ENCODE measurements around the gene TTC7B. TPM values are rescaled to one million over a fixed set of nuclear protein-coding genes. Genes with fewer than 3 reads are reported as not detected.

Gene TTC7B
- total and polyA plus RNA-seq, 2 of the 8 experiments (the other 6 are each of a cell fraction or from before 2014, with no cell fraction given) = 23.7 to 34.0 TPM

DNA sequence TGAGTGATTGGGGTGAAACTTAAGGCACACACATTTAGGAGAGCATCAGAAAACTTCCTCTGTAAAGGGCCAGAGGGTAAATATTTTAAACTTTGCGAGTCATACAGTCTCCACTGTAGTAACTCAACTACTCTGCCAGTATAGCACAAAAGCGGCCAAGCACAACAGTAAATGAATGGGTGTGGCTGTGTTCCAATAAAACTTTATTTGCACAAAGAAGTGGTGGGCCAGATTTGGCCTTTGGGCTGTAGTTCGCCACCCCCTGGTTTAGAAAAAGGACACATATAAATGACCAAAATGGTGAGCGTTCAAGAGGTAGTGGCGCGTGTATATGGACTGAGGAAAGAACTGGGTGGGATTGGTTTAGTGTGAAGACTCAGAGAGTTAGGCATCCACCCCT is 309.5 kb downstream of the TTC7B start (continued):
- TF ChIP-seq, protein P1, sequence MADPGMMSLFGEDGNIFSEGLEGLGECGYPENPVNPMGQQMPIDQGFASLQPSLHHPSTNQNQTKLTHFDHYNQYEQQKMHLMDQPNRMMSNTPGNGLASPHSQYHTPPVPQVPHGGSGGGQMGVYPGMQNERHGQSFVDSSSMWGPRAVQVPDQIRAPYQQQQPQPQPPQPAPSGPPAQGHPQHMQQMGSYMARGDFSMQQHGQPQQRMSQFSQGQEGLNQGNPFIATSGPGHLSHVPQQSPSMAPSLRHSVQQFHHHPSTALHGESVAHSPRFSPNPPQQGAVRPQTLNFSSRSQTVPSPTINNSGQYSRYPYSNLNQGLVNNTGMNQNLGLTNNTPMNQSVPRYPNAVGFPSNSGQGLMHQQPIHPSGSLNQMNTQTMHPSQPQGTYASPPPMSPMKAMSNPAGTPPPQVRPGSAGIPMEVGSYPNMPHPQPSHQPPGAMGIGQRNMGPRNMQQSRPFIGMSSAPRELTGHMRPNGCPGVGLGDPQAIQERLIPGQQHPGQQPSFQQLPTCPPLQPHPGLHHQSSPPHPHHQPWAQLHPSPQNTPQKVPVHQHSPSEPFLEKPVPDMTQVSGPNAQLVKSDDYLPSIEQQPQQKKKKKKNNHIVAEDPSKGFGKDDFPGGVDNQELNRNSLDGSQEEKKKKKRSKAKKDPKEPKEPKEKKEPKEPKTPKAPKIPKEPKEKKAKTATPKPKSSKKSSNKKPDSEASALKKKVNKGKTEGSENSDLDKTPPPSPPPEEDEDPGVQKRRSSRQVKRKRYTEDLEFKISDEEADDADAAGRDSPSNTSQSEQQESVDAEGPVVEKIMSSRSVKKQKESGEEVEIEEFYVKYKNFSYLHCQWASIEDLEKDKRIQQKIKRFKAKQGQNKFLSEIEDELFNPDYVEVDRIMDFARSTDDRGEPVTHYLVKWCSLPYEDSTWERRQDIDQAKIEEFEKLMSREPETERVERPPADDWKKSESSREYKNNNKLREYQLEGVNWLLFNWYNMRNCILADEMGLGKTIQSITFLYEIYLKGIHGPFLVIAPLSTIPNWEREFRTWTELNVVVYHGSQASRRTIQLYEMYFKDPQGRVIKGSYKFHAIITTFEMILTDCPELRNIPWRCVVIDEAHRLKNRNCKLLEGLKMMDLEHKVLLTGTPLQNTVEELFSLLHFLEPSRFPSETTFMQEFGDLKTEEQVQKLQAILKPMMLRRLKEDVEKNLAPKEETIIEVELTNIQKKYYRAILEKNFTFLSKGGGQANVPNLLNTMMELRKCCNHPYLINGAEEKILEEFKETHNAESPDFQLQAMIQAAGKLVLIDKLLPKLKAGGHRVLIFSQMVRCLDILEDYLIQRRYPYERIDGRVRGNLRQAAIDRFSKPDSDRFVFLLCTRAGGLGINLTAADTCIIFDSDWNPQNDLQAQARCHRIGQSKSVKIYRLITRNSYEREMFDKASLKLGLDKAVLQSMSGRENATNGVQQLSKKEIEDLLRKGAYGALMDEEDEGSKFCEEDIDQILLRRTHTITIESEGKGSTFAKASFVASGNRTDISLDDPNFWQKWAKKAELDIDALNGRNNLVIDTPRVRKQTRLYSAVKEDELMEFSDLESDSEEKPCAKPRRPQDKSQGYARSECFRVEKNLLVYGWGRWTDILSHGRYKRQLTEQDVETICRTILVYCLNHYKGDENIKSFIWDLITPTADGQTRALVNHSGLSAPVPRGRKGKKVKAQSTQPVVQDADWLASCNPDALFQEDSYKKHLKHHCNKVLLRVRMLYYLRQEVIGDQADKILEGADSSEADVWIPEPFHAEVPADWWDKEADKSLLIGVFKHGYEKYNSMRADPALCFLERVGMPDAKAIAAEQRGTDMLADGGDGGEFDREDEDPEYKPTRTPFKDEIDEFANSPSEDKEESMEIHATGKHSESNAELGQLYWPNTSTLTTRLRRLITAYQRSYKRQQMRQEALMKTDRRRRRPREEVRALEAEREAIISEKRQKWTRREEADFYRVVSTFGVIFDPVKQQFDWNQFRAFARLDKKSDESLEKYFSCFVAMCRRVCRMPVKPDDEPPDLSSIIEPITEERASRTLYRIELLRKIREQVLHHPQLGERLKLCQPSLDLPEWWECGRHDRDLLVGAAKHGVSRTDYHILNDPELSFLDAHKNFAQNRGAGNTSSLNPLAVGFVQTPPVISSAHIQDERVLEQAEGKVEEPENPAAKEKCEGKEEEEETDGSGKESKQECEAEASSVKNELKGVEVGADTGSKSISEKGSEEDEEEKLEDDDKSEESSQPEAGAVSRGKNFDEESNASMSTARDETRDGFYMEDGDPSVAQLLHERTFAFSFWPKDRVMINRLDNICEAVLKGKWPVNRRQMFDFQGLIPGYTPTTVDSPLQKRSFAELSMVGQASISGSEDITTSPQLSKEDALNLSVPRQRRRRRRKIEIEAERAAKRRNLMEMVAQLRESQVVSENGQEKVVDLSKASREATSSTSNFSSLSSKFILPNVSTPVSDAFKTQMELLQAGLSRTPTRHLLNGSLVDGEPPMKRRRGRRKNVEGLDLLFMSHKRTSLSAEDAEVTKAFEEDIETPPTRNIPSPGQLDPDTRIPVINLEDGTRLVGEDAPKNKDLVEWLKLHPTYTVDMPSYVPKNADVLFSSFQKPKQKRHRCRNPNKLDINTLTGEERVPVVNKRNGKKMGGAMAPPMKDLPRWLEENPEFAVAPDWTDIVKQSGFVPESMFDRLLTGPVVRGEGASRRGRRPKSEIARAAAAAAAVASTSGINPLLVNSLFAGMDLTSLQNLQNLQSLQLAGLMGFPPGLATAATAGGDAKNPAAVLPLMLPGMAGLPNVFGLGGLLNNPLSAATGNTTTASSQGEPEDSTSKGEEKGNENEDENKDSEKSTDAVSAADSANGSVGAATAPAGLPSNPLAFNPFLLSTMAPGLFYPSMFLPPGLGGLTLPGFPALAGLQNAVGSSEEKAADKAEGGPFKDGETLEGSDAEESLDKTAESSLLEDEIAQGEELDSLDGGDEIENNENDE (IDR thresholded peaks at IDR 0.05; ENCODE audit: insufficient replicate concordance, low read length) = no peak
- no peak for TF ChIP-seq JUND (IDR thresholded peaks at IDR 0.05; ENCODE audit: low read length)
- TF ChIP-seq BCL11A (IDR thresholded peaks at IDR 0.05; ENCODE audit: low read depth in 2 of 2, low read length in 2 of 2) = no peak
- no peak for TF ChIP-seq RBBP5 (IDR thresholded peaks at IDR 0.05; ENCODE audit: borderline replicate concordance, low read depth, low read length)
- no peak for TF ChIP-seq CBX8 (IDR thresholded peaks at IDR 0.05; ENCODE audit: borderline replicate concordance, low read depth, low read length)
- TF ChIP-seq NRF1 (IDR thresholded peaks at IDR 0.05; ENCODE audit: low read depth, low read length) = no peak
- no peak for TF ChIP-seq ZNF274 (IDR thresholded peaks at IDR 0.05; ENCODE audit: borderline replicate concordance, extremely low read depth, low read length)
- TF ChIP-seq, protein P2, sequence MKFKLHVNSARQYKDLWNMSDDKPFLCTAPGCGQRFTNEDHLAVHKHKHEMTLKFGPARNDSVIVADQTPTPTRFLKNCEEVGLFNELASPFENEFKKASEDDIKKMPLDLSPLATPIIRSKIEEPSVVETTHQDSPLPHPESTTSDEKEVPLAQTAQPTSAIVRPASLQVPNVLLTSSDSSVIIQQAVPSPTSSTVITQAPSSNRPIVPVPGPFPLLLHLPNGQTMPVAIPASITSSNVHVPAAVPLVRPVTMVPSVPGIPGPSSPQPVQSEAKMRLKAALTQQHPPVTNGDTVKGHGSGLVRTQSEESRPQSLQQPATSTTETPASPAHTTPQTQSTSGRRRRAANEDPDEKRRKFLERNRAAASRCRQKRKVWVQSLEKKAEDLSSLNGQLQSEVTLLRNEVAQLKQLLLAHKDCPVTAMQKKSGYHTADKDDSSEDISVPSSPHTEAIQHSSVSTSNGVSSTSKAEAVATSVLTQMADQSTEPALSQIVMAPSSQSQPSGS (IDR thresholded peaks at IDR 0.05; ENCODE audit: low read length) = no peak
- no peak for TF ChIP-seq CHD2 (IDR thresholded peaks at IDR 0.05; ENCODE audit: low read length)
- TF ChIP-seq RXRA (IDR thresholded peaks at IDR 0.05; ENCODE audit: insufficient read depth, low read depth, low read length) = no peak
